ENCODE data around the gene KIF3A. TPM values are rescaled to one million over a fixed set of nuclear protein-coding genes. Genes with fewer than 3 reads are reported as not detected.

Gene KIF3A
- 10 to 100 TPM; 20.8 to 24.6 (median 21.3) TPM for polyA plus RNA-seq (ENCODE audit: insufficient read length in 3 of 3)
- long read RNA-seq, donor 1 = 0 reads
- long read RNA-seq, donor 2 = 0 reads
- long read RNA-seq, donor 3, full-length matches to known transcripts = 4 of 4 reads
- long read RNA-seq, donor 3, partial matches to known transcripts = 0 of 4 reads
- long read RNA-seq, donor 3, other reads (novel, unspliced or antisense) = 0 of 4 reads
- long read RNA-seq, donor 4 = 0 reads
- long read RNA-seq, donor 5 = 0 reads
- long read RNA-seq, donor 6, partial matches to known transcripts = 0 of 2 reads
- long read RNA-seq, donor 6, other reads (novel, unspliced or antisense) = 0 of 2 reads
- long read RNA-seq, donor 7, full-length matches to known transcripts = 3 of 3 reads
- long read RNA-seq, donor 7, partial matches to known transcripts = 0 of 3 reads
- long read RNA-seq, donor 7, other reads (novel, unspliced or antisense) = 0 of 3 reads
- long read RNA-seq, donor 8 = 0 reads
- long read RNA-seq, donor 9 = 0 reads
- long read RNA-seq, donor 10, partial matches to known transcripts = 0 of 1 reads
- long read RNA-seq, donor 10, other reads (novel, unspliced or antisense) = 0 of 1 reads
- long read RNA-seq, donor 11 = 0 reads
- long read RNA-seq, donor 12, full-length matches to known transcripts = 1 of 1 reads
- long read RNA-seq, donor 12, partial matches to known transcripts = 0 of 1 reads
- long read RNA-seq, donor 12, other reads (novel, unspliced or antisense) = 0 of 1 reads
- long read RNA-seq, donor 13 = 0 reads
- long read RNA-seq, donor 14, partial matches to known transcripts = 10 of 10 reads
- long read RNA-seq, donor 14, other reads (novel, unspliced or antisense) = 0 of 10 reads
- long read RNA-seq, donor 15 = 0 reads
- long read RNA-seq, donor 16, full-length matches to known transcripts = 2 of 8 reads
- long read RNA-seq, donor 16, partial matches to known transcripts = 6 of 8 reads
- long read RNA-seq, donor 16, other reads (novel, unspliced or antisense) = 0 of 8 reads

DNA sequence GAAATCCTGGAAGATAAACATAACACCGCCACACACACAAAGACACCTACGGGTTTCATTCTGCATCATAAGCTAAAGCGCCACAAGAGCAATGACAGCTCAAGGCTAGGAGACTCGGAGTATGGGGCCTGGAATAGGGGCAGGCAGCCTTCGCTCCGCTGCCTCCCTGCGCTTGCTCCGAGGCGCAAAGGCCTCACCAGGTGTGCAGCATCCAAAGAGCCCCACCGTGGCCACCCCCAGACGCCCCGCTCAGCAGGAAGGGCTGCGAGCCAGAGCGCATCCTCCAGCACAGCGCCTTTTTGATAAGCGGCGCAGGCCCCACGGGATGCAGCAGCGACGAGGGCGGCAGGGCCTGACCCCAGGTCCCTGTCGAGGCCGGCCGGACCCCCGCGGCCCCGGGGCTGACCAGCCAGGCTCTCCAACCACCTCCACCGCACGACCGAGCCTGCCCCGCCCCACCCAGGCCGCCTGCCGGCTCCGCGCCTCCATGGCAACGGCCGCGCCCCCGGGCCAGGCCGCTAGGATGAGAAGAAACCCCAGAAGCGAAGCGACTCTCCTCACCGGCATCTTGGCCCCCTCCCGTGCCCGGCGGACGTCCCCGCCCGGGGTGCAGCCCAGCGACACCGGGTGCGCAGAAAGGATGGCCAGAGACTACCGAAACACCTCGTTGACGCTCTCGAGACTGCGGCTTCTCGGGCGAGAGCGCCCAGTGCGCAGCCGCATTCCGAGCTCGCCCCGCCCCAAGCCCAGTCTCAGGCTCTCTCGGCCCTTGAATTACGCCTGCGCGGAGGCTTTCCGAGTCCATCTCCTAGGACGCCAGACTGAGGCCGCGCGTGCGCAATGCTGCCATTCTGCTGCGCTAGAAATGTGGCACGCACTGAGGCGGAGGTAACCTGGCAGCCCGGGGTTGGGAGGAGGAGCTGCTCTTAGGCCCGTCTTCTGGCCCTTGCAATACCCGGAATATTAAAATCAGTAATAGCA is at the start of gene KIF3A:
Gene KIF3A, minus strand, starts transcription at position 694 of the 981 bp plus-strand sequence. Its CDS starts 127 bp downstream, at position 567.
- peak; percentile 73 to 91 (median 83) for DNase-seq (ENCODE audit: extremely low read depth in 1 of 11, low read depth in 9 of 11, low spot score in 4 of 11)

DNA sequence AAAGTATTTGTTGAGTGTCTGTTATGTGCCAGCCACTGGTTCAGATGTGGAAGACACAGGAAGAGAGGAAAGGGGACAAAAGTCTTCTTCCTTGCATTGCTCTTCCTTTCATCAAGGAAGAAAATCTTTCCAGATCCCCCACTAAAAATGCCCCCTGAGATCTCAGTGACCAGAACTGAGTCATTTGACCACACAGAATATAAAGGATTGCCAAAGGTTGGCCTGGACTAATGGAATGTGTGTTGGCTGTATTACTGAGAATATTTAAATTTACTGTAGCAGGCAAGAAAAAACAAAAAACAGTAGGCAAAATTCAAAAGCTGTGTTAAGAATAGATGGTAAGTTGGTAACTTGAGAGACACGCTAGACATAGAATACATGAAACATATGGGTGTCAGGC is 49.7 kb upstream of the KIF3A start:
- DNase-seq (ENCODE audit: extremely low read depth in 1 of 11, low read depth in 9 of 11, low spot score in 4 of 11) = no peak

DNA sequence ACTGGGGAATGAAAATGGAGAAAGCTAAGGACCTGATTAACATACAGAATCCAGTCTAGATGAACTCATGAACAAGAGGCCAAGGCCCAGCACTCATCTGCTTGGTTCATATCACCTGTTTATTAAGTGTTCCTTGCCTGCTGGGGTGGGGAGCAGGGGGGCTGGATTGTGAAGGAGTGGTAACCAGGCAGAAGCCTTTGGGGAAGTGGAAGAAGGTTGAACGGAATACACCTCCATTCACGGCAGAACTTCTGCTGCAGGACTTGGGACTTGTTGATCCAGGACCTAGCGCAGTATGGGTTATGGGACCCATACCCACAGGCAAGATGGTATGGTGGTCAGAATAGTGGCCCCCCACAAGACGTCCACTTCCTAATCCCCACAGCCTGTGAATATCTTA is 48.5 kb upstream of the KIF3A start:
- no peak for DNase-seq (ENCODE audit: extremely low read depth in 1 of 11, low read depth in 9 of 11, low spot score in 4 of 11)

DNA sequence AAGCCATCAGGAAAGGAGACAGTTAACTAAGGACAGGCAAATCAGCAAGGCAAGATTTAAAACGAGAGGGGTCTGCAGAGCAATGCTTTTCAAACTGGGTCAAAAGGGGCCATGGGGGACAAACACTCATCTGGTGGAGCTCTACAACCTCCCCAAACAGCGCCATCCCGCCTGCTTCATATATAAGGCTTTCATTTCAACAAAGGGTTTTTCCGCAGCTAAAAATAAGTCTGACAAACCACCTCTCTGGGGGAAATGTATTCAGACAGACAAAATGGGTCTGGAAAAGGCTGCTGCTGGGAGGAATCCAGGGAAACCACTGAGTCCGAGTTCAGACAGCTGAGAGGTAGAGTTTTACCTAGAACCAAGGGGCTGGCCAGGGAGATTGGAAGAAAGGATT is 48.0 kb upstream of the KIF3A start:
- DNase-seq (ENCODE audit: extremely low read depth in 1 of 11, low read depth in 9 of 11, low spot score in 4 of 11) = no peak

DNA sequence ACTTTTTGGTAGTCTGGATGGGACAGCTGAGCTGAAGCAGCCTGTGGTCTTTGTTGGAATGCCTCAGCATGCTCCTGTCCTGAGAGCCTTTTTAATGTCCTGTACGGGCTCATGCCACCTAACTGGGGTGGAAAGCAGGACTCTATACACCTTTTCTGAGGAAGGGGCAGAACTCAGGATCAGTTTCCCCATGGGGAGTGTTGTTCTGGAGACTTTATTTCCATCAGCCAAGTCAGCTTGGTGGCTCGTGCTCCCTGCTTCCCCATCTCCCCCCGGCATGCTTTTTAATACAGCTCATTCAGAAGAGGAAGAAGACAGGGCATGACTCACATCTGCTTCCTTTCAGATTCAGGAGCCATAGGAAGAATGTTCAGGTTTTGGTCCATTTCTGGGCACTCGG is 44.8 kb upstream of the KIF3A start:
- no peak for DNase-seq (ENCODE audit: extremely low read depth in 1 of 11, low read depth in 9 of 11, low spot score in 4 of 11)

DNA sequence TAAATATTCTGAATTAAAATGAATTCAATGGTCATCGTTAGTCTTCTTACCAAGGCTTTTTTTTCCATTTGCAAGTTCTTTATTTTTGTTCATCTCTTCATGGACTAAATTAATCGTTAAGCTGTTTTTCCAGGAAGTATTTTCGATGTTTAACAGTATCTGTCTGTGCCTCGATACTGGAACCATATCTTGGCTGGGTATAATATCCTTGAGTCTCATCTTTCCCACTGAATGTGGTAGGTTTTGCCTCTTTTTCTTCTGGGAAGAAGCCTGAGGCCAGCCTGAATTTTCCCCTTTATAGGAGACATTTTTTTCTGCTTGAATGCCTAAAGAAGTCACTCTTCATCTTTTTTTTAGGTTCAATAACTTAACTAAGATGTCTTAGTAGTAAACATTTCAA is 43.7 kb upstream of the KIF3A start:
- DNase-seq (ENCODE audit: extremely low read depth in 1 of 11, low read depth in 9 of 11, low spot score in 4 of 11) = no peak

DNA sequence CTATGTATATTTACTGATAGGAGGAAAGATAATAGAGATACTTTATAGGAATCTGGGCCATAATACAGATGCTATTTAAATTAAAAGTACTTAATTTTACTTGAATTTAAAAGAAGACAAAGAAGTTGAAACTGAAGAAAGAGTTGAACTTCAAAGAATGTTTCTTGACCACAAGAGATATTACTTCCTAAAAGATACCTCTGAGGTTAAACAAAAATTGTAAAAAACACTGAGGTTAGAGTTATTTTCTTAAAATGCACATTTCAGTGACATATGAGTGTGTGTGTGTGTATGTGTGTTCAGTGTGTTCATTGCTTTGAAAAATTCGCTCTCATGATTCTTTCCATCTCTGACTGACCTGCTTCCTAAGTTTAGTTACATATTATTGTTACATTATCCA is 43.2 kb upstream of the KIF3A start:
- no peak for DNase-seq (ENCODE audit: extremely low read depth in 1 of 11, low read depth in 9 of 11, low spot score in 4 of 11)

DNA sequence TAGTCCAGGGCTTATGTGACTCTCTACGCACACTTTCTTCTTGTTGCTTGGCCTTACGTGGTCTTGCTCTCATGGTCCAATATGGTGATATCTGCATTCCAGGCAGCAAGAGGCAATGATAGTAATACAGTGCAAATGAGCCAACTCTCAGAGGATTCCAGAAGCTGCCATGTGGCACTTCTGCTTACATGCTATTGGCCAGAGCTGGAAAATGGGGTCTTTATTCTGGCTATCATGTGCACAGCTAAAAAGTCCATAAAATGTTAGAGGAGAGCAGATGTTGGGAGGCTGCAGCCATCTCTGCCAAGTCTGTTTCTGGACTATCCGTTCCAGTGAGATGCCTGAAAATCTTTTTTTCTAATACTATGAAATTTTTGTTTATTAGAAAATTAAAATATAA is 42.6 kb upstream of the KIF3A start:
- no peak for DNase-seq (ENCODE audit: extremely low read depth in 1 of 11, low read depth in 9 of 11, low spot score in 4 of 11)

DNA sequence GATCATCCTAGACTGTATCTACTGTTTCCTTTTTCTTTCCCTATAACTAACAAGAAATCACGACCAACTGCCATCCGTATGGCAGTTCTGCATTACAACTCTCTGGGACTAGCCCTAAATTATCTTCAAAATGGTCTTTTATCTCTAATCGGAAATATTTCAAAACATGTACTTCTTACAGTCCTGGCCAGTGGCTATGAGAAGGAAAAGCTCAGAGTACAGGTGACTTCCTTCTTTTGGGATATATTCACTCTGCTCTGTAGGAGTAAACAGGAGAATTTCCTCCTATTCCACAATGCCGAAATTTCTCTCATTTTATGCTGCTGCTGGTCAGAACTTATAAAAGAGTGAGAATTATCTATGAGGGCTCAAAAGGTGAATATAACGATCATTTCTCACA is 41.5 kb upstream of the KIF3A start:
- no peak for DNase-seq (ENCODE audit: extremely low read depth in 1 of 11, low read depth in 9 of 11, low spot score in 4 of 11)

DNA sequence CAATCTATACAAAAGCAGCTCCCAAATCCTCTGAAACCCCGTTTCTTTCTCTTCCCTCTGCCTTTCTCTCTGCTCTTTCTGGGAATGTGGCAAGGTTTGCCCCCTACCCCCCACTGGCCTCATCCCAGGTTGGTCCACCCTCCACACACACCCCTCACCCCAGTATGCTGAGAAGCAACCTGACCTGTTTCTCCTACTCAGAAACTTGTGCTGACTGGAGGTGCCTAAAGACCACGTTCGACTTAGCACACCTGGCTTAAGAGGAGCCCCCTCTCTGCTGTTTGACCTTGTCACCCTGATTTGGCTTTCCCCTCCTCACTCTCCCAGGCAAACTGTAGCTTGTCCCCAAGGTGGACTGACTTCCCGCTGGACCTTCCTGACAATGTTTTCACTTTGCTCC is 40.8 kb upstream of the KIF3A start:
- DNase-seq (ENCODE audit: extremely low read depth in 1 of 11, low read depth in 9 of 11, low spot score in 4 of 11) = no peak

DNA sequence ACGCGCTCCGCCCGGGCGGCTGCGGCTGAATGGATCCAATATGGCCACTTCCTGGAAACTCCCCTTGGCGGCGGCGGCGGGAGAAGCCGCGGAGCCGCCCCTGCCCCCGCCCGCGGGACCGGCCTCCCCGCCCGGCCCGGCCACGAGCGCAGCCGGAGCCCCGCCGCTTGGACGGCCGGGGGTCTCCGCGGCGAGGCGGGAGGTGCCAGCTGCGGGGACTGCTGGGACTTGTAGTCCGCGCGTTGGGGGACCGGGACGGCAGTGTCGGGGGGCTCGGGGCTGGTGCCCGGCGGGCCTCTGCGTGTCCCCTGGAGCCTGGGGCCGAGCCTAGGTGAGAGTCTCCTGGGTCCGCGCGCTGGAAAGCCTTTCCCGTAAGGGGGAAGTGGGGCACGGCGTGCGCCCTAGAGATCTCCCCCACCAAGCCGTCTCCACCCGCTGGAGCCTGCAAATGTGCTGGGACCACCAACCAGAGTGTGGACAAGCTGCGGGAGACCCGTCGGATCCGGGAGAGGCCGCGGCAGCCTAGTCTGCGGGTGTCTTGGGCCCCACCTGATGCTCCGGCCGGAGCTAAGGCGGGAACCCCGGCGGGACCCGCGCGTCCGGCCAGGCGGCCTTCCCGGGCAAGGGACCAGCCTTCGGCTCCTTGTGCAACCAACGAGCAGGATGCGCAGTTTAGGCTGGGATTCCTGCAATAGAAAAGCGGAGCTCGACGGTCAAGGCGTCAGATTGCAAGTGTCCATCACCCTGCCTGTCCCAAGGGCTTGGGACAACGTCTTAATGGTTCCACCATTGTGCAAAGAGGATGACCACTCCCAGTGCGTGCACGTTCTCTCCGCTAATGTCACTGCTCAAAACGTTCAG is 40.1 kb upstream of the KIF3A start, which contains the start of gene SEPTIN8:
Gene SEPTIN8, minus strand, starts transcription at position 31 of the 861 bp plus-strand sequence. CDS start 102 bp downstream, outside the sequence.
- peak in 3 of 11 donors; percentile 20 to 46 (median 40) for DNase-seq (ENCODE audit: extremely low read depth in 1 of 11, low read depth in 9 of 11, low spot score in 4 of 11)

DNA sequence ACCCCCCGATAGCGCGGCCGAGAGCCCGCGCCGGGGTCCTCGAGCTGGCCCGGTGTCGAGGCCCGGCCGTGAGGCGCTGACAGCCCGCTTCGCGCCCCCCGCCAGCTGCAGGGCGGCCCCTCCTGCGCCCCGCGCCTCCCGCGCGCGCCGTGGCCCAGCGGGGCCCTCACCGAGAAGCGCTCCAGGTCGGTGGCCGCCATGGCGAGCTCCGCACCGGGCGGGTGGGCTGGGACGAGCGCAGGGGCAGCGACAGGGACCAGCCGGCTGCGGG is 39.5 kb upstream of the KIF3A start:
- DNase-seq (ENCODE audit: extremely low read depth in 1 of 11, low read depth in 9 of 11, low spot score in 4 of 11) = no peak

DNA sequence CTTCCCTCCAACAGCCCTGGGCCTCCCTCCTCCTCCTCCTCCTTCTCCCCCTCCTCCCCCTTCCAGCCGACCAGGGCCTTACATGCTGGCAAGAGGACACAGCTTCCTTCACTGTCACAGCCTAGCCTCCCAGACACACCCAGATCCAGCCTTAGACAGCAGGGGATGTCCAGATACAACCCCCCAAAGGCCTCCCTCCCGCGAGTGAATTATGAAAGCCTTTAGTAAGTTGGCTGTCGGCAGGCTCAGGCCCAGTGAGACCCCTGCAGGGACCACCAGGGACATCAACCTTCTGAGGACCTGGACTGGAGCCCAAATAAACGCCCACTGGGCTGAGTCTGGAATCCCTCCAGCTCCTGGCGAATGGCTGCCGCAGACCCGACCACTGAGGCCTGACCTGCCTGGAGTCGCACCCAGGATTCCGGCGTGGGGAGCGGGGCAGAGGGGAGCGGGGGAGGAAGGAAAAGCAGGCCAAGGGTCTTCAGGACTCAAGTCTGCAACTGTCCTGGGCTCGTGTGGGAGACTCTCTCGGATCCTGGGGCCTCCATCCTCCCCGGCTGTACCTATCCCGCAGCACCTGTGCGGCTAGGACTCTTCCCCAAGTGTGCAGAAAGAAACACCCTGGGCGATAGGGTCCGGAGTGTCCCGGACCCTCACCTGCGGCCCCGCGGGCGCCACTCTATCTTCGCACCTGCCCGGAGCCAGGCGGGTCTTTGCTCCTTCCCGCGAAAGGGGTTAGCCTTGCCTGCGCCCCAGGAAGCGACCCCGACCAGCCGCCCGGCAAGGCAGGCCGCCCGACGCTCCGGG is 39.0 kb upstream of the KIF3A start:
- DNase-seq (ENCODE audit: extremely low read depth in 1 of 11, low read depth in 9 of 11, low spot score in 4 of 11) = peak in 2 of 11 donors; percentile 38 to 51

DNA sequence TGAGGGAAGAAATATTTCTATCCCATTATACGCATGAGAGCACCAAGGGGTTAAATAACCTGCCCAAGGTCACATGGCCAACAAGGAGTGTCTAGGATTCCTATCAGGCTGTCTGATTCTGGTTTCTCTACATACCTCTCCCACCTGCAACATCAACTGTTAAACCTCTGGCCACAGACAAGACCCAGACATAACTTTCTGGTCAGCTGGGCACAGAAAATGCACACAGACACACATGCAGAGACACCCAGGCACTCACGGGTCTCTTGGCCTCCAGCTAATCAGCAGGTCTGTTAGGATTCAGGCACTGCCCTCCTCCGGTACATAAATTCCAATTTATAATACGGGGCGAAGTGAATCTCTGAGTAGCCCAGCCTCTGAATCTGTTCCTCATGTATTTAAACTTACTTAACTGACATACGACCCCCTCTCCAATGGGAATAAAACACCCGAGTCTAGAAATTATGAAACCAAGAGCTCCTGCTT is 38.2 kb upstream of the KIF3A start:
- peak in 2 of 11 donors; percentile 22 to 43 for DNase-seq (ENCODE audit: extremely low read depth in 1 of 11, low read depth in 9 of 11, low spot score in 4 of 11)

DNA sequence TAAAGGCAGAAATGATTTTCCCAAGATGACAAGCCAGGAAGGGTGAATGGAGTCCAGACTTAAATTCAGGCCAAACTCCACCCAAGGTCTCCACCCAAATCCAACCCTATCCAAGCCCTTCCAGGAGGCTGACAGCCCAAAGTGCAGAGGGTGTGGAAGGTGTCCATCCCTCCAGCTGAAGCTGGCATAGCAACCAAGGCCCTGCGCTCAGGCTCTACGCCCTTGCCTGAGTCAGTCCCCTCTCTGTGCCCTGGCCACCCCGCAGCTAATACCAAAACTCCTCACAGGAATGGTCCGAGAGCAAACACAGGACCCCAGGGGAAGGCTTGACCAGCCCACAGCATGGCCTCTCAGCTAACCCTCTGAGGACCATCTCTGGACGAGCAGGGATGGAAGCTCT is 37.5 kb upstream of the KIF3A start:
- DNase-seq (ENCODE audit: extremely low read depth in 1 of 11, low read depth in 9 of 11, low spot score in 4 of 11) = no peak

DNA sequence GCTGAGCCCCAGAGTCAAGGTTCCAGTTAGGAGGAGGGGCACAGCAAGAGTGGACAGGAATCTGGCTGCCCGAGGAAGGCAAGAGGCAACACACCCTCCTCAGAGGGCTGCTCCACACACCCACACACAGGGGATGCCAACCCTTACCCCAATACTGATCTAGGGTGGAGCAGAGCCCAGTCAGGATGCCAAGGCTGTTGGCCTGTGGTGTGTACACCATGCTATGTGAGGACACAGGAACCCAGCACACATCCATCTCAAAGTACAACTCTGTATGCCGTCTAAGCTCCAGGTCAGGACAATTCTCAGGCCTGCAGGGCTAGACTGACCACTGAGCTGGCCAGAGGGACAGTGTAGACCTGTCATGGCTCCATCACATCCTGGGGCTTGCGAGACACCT is 37.1 kb upstream of the KIF3A start:
- DNase-seq (ENCODE audit: extremely low read depth in 1 of 11, low read depth in 9 of 11, low spot score in 4 of 11) = no peak
